HG02870 (cell line): Measurements from ENCODE around the gene CIRBP.

Experiments
- ATAC-seq: cut with Tn5 transposase; IDR thresholded peaks from one replicate; pipeline ENCODE4 v1.9.1; 2021; ENCODE audit warnings: mild to moderate bottlenecking, moderate library complexity; ENCODE audit not compliant: unreplicated experiment

The CIRBP gene

GRCh38 chr19:1266916-1267476, 2.1 kb upstream of the CIRBP start:
- ATAC-seq: no peak

GRCh38 chr19:1267477-1268225, 1.5 kb upstream of the CIRBP start:
- ATAC-seq: no peak

- no peak for ATAC-seq
These were observed 687 bp upstream of the CIRBP start for GRCh38 chr19:1268226-1269064.

- peak; percentile 27 for ATAC-seq
These were observed 513 bp downstream of the CIRBP start for GRCh38 chr19:1269478-1270212.

- ATAC-seq: no peak
These were observed 1.2 kb downstream of the CIRBP start for GRCh38 chr19:1270213-1270853.

- no peak for ATAC-seq
These were observed 1.9 kb downstream of the CIRBP start for GRCh38 chr19:1270854-1271527.

GRCh38 chr19:1271528-1272422, 2.6 kb downstream of the CIRBP start:
- ATAC-seq: no peak

GRCh38 chr19:1272423-1273262, 3.5 kb downstream of the CIRBP start:
- ATAC-seq: no peak

- ATAC-seq: no peak
These were observed 4.3 kb downstream of the CIRBP start for GRCh38 chr19:1273263-1274041.

- ATAC-seq: no peak
These were observed 5.1 kb downstream of the CIRBP start for GRCh38 chr19:1274081-1274851.

- no peak for ATAC-seq
These were observed 5.7 kb downstream of the CIRBP start for GRCh38 chr19:1274852-1275259.

GRCh38 chr19:1275260-1275975, 6.3 kb downstream of the CIRBP start, which contains the start of gene FAM174C:
FAM174C (plus strand) TSS chr19:1275530; CDS start chr19:1275550, 20 bp downstream.
- ATAC-seq: peak; percentile 71

- ATAC-seq: no peak
These were observed 7.0 kb downstream of the CIRBP start for GRCh38 chr19:1275976-1276627.

GRCh38 chr19:1276628-1277022, 7.5 kb downstream of the CIRBP start:
- no peak for ATAC-seq

- no peak for ATAC-seq
These were observed 7.9 kb downstream of the CIRBP start for GRCh38 chr19:1277061-1277460.
